ENCODE measurements around the gene ZC3H18.

Gene ZC3H18

DNA sequence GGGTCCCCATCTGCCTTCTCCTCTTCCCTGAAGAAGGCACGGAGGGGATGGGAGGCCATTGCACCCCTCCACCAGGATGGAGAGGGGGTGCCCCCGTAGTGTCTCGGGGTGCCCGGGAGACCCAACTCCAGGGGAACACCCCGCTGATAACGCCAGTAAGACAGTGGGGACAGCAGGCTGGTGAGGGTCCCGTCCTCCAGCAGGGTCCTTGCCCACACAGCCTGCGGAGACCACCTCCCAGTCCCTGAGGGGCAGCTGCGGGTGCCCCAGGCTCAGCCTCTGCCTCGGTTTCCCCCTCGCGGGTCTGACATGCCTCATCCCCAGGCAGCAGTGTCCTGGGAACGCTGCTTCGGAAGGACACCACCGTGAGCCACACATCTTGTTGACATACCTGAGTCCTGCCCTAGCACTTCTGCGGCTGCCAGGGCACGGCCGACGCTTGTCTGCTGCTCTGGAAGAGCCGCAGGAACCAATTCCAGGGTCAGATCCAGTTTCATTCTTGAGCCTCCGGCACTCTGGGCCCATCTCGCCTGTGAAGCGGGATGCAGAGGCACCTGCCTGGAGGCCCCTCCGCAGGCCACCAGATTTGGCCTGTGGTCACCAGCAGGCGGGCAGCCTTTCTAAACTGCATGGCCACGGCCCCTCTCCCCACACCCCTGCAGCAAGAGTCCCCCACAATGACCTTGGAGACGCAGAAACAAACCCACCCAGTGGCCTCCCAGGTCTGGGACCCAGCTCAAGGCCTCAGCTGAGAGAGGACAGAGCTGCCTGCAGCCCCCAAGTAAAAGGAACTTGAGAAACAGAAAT is 39.9 kb upstream of the ZC3H18 start:
- H3K4me1 Mint-ChIP-seq = peaks cover 11% of the 10 kb centered on the region
- H3K4me3 Mint-ChIP-seq = no peak overlapping the region
- H3K27me3 Mint-ChIP-seq = no peaks in the 10 kb centered on the region
- H3K27ac Mint-ChIP-seq = peak overlapping the region in 1 of 2 donors; percentile 1
- no peaks in the 10 kb centered on the region for H3K9me3 Mint-ChIP-seq
- DNase-seq (no peak), ATAC-seq (no peak)

GRCh38 chr16:88530858-88531203 is 39.4 kb upstream of the ZC3H18 start:
- no peak for ATAC-seq
- Mint-ChIP-seq H3K27me3 (no peaks in the 10 kb centered on the region), H3K9me3 (no peaks in the 10 kb centered on the region), H3K4me3 (no peak overlapping the region), H3K27ac (peak overlapping the region in 1 of 2 donors; percentile 1), H3K4me1 (peaks cover 11% of the 10 kb centered on the region)
- DNase-seq = no peak

GRCh38 chr16:88531346-88531745 is 38.9 kb upstream of the ZC3H18 start:
- Mint-ChIP-seq H3K9me3 (no peaks in the 10 kb centered on the region), H3K4me1 (peaks cover 12% of the 10 kb centered on the region), H3K27ac (no peak overlapping the region), H3K4me3 (no peak overlapping the region), H3K27me3 (no peaks in the 10 kb centered on the region)
- ATAC-seq (no peak), DNase-seq (no peak)

DNA sequence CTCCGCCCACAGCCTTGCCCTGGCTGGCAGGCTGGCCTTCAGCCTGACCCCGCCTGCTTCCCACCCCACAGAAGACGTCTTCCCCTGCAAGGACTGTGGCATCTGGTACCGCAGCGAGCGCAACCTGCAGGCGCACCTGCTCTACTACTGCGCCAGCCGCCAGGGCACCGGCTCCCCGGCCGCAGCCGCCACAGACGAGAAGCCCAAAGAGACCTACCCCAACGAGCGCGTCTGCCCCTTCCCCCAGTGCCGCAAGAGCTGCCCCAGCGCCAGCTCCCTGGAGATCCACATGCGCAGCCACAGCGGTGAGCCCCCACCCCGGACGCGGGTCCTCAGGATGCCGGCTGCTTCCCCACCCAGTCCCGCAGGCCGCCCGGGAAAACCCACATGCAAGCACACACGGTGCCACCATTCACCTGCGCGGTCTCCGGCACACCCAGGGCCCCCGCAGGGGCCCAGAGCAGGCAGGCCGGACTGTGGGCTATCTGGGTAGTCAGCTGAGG is 38.2 kb upstream of the ZC3H18 start:
- DNase-seq = no peak
- peaks cover 12% of the 10 kb centered on the region for H3K4me1 Mint-ChIP-seq
- no peak for ATAC-seq
- no peak overlapping the region for H3K4me3 Mint-ChIP-seq
- H3K27ac Mint-ChIP-seq = no peak overlapping the region
- no peaks in the 10 kb centered on the region for H3K27me3 Mint-ChIP-seq
- no peaks in the 10 kb centered on the region for H3K9me3 Mint-ChIP-seq

- ATAC-seq (peak; percentile 2), DNase-seq (no peak)
- Mint-ChIP-seq H3K27ac (no peak overlapping the region), H3K9me3 (no peaks in the 10 kb centered on the region), H3K27me3 (no peaks in the 10 kb centered on the region), H3K4me3 (no peak overlapping the region), H3K4me1 (peaks cover 12% of the 10 kb centered on the region)
Measured at GRCh38 chr16:88532434-88533241, 37.6 kb upstream of the ZC3H18 start.

DNA sequence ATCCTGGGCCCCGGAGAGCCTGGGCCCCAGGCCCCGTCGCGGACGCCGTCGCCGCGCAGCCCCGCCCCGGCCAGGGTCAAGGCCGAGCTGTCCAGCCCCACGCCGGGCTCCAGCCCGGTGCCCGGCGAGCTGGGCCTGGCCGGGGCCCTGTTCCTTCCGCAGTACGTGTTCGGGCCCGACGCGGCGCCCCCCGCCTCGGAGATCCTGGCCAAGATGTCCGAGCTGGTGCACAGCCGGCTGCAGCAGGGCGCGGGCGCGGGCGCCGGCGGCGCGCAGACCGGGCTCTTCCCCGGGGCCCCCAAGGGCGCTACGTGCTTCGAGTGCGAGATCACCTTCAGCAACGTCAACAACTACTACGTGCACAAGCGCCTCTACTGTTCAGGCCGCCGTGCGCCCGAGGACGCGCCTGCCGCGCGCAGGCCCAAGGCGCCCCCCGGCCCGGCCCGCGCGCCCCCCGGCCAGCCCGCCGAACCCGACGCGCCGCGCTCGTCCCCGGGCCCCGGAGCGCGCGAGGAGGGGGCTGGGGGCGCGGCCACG is 36.8 kb upstream of the ZC3H18 start:
- Mint-ChIP-seq H3K9me3 (no peaks in the 10 kb centered on the region), H3K4me1 (peaks cover 12% of the 10 kb centered on the region), H3K27ac (no peak overlapping the region), H3K4me3 (no peak overlapping the region), H3K27me3 (peaks cover 3% of the 10 kb centered on the region)
- DNase-seq = no peak
- ATAC-seq = peak; percentile 13

GRCh38 chr16:88533932-88534637 is 36.1 kb upstream of the ZC3H18 start:
- ATAC-seq (peak; percentile 72), DNase-seq (peak; percentile 62 to 80)
- Mint-ChIP-seq H3K4me3 (no peak overlapping the region), H3K4me1 (peaks cover 12% of the 10 kb centered on the region), H3K27me3 (peaks cover 9% of the 10 kb centered on the region), H3K27ac (no peak overlapping the region), H3K9me3 (no peaks in the 10 kb centered on the region)

- Mint-ChIP-seq H3K9me3 (no peaks in the 10 kb centered on the region), H3K27ac (peak overlapping the region; percentile 87 to 88), H3K4me1 (peaks cover 12% of the 10 kb centered on the region), H3K4me3 (peak overlapping the region; percentile 78 to 83), H3K27me3 (peaks cover 16% of the 10 kb centered on the region)
- DNase-seq (peak in 1 of 2 donors; percentile 53), ATAC-seq (peak; percentile 26)
Measured at GRCh38 chr16:88534638-88535190, 35.5 kb upstream of the ZC3H18 start.

DNA sequence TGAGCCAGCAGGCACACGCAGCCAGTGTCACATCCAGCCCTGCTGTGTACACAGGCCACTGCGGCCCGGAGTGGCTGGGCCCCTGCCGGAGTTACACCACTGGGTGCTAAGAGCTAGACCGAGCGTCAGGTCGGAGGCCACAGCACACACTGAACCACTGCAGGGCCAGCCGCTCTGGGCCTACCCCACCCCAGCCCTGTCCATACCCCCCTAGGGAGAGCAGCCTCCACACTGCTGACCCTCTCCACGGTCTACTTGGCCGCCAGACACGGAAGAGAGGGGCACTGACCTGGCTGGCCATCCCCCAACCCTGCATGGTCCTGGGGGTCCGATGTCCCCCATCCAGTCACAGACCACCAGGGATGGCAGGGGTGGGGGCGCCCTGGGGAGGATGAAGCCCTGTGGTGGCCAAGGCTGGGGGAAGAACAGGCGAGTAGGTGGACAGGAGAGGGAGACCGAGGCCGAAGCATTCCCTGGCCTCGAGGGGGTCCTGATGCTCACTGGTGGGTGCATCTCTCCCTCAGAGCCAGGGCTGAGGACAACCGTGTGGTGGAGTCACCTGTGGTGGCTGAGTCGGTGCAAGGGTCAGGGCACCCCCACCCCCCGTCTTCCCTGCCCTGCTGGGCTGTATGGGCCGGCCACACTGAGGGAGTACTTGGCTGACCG is 34.9 kb upstream of the ZC3H18 start:
- Mint-ChIP-seq H3K27me3 (peaks cover 22% of the 10 kb centered on the region), H3K9me3 (no peaks in the 10 kb centered on the region), H3K27ac (peak overlapping the region; percentile 52 to 88), H3K4me1 (peaks cover 12% of the 10 kb centered on the region), H3K4me3 (peak overlapping the region; percentile 78 to 83)
- no peak for DNase-seq
- ATAC-seq = peak; percentile 4

- Mint-ChIP-seq H3K4me1 (peaks cover 12% of the 10 kb centered on the region), H3K4me3 (peak overlapping the region; percentile 78 to 83), H3K9me3 (no peaks in the 10 kb centered on the region), H3K27me3 (peaks cover 27% of the 10 kb centered on the region), H3K27ac (peak overlapping the region in 1 of 2 donors; percentile 88)
- no peak for DNase-seq
- no peak for ATAC-seq
Measured at GRCh38 chr16:88535857-88536222, 34.4 kb upstream of the ZC3H18 start.

- peak overlapping the region in 1 of 2 donors; percentile 41 for H3K4me3 Mint-ChIP-seq
- ATAC-seq (no peak), DNase-seq (no peak)
- H3K4me1 Mint-ChIP-seq = peaks cover 12% of the 10 kb centered on the region
- H3K27ac Mint-ChIP-seq = peak overlapping the region in 1 of 2 donors; percentile 27
- peaks cover 32% of the 10 kb centered on the region for H3K27me3 Mint-ChIP-seq
- H3K9me3 Mint-ChIP-seq = no peaks in the 10 kb centered on the region
Measured at GRCh38 chr16:88536510-88536909, 33.7 kb upstream of the ZC3H18 start.

DNA sequence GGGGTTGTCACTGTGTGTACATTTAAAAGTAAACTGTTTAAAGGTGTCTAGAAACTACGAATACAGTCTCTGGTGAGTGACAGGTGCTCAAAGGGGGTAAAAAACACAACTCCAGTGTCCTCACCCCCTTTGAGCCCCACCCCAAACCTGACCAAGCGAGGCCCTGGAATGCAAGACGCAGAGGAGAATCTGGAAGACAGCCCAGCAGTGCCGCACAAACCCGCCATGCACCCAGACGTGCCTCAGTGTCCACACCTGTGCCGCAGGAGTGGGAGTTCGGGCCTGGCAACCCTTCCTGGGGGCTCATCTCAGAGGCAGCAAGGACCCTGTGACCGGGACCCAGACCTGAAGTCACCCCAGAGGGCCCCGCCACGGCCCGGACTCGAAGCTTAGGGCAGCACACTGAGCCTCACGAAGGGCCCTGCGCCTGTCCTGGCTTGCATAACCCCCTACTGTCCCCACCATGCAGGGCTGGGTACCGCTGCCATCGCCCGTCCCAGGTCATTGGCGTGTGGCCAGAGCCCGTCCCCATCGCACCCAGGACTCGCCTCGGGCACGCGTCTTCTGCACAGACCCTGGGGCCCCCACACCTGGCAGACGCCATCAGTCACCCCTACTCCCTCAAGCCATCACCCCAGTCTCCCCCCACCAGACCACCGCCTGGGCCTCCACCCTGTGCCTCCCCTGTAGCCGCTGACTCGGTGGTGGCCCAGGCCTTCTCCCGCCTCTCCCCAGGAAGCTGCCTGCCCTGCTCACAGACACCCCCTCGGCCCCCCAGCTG is 33.0 kb upstream of the ZC3H18 start:
- Mint-ChIP-seq H3K4me1 (peaks cover 12% of the 10 kb centered on the region), H3K4me3 (no peak overlapping the region), H3K27me3 (peaks cover 35% of the 10 kb centered on the region), H3K27ac (peak overlapping the region in 1 of 2 donors; percentile 97), H3K9me3 (peaks cover 0 to 3% of the 10 kb centered on the region in 2 donors)
- ATAC-seq (peak; percentile 1), DNase-seq (no peak)

DNA sequence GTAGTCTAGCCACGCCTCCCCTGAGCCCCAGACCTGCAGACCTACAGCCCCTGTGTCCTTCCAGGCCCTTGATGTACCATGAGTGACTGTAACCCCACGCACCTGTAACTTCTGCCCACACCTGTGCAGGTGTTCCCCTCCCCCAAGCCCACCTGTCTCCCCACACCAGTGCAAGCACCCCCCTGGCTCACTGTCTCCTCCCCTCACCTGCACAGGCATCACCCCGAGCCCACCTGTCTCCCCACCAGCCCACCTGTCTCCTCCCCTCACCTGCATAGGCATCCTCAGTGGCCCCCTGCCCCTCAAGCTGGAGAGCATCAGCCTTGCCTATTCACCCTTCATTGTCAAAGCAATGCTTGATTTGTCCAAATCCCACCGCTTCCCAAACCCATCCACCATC is 32.3 kb upstream of the ZC3H18 start:
- Mint-ChIP-seq H3K27ac (peak overlapping the region in 1 of 2 donors; percentile 97), H3K27me3 (peaks cover 41% of the 10 kb centered on the region), H3K4me3 (peak overlapping the region in 1 of 2 donors; percentile 8), H3K9me3 (peaks cover 0 to 10% of the 10 kb centered on the region in 2 donors), H3K4me1 (peaks cover 12% of the 10 kb centered on the region)
- DNase-seq = no peak
- ATAC-seq = no peak
